Right lobe of liver (tissue), 4 donors: Measurements from ENCODE around the gene DCBLD2.
A peak's percentile ranks its signal among the peaks of the same experiment; 100 is the strongest.

Experiments
- CTCF ChIP-seq, 4 donors: fragments of 200-600 bp in 3 of 4; fragments of 450-650 bp in 1 of 4; IDR thresholded peaks; one replicate each; pipeline versions ENCODE4 v1.5.1 to v1.8.0; 2016 to 2022; ENCODE audit warnings: antibody characterized with exemption in 4 of 4, mild to moderate bottlenecking in 2 of 4
- POLR2A ChIP-seq: fragments of 450-650 bp; IDR thresholded peaks from one replicate; pipeline ENCODE4 v1.6.1; 2017; ENCODE audit warnings: antibody characterized with exemption, mild to moderate bottlenecking
- donor health status: DM: no; HTN: no; CAD: no.
- donor health status: DM: no; HTN: no; CAD: no.
- donor health status: DM: no; HTN: yes; CAD: no.

GRCh38 chr3:98763076-98763475 is 138.4 kb downstream of the DCBLD2 start, which contains the start of gene ST3GAL6:
- TF ChIP-seq CTCF (IDR thresholded peaks at IDR 0.05) (no peak), POLR2A (peak; percentile 38)
